ENCODE results near the gene MORC1.

GRCh38 chr3:109122690-109123089 is 4.8 kb upstream of the MORC1 start:
- TF ChIP-seq, protein P1, sequence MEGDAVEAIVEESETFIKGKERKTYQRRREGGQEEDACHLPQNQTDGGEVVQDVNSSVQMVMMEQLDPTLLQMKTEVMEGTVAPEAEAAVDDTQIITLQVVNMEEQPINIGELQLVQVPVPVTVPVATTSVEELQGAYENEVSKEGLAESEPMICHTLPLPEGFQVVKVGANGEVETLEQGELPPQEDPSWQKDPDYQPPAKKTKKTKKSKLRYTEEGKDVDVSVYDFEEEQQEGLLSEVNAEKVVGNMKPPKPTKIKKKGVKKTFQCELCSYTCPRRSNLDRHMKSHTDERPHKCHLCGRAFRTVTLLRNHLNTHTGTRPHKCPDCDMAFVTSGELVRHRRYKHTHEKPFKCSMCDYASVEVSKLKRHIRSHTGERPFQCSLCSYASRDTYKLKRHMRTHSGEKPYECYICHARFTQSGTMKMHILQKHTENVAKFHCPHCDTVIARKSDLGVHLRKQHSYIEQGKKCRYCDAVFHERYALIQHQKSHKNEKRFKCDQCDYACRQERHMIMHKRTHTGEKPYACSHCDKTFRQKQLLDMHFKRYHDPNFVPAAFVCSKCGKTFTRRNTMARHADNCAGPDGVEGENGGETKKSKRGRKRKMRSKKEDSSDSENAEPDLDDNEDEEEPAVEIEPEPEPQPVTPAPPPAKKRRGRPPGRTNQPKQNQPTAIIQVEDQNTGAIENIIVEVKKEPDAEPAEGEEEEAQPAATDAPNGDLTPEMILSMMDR (IDR thresholded peaks at IDR 0.05; ENCODE audit: borderline replicate concordance, extremely low read depth, low read length, poor library complexity, severe bottlenecking), result no peak
- TF ChIP-seq EZH2 (IDR thresholded peaks at IDR 0.05; ENCODE audit: borderline replicate concordance, low read depth, low read length, severe bottlenecking), result no peak

Measured in DND-41 (cell line).